ENCODE measurements around the gene KLHL13.

- TF ChIP-seq CTCF (IDR thresholded peaks at IDR 0.05) (no peak), EP300 (IDR thresholded peaks at IDR 0.05) (no peak)
Observed at GRCh38 chrX:117895418-117895817, 221.2 kb downstream of the KLHL13 start.

All from ovary (tissue), 3 donors.